Endodermal cell (in vitro differentiated cells): ENCODE results near the gene CLINT1. TPM values are rescaled to one million over a fixed set of nuclear protein-coding genes. Genes with fewer than 3 reads are reported as not detected.

Source experiments
- DNase-seq: peaks from one replicate; pipeline ENCODE4 v3.0.0-alpha.2; 2017
- H3K27ac ChIP-seq: 2 replicates; pipeline ENCODE4 v1.5.1; 2013; ENCODE audit warnings: mild to moderate bottlenecking, low read depth, low read length, moderate library complexity
- H3K27me3 ChIP-seq: 2 replicates; pipeline ENCODE4 v1.6.1; 2013; ENCODE audit warnings: mild to moderate bottlenecking, low read length, moderate library complexity; ENCODE audit not compliant: insufficient read depth, control insufficient read depth, poor library complexity, severe bottlenecking
- H3K36me3 ChIP-seq: 2 replicates; pipeline ENCODE4 v1.7.0; 2013; ENCODE audit warnings: mild to moderate bottlenecking, low read length, moderate library complexity; ENCODE audit not compliant: control insufficient read depth, insufficient read depth
- H3K4me1 ChIP-seq: one replicate; pipeline ENCODE4 v1.7.0; 2013; ENCODE audit warnings: low read length; ENCODE audit not compliant: control insufficient read depth, insufficient read depth
- H3K4me3 ChIP-seq: 2 replicates; pipeline ENCODE4 v1.5.1; 2013; ENCODE audit warnings: mild to moderate bottlenecking, low read length, moderate library complexity
- H3K9ac ChIP-seq: 2 replicates; pipeline ENCODE4 v1.6.1; 2013; ENCODE audit warnings: mild to moderate bottlenecking, low read length, moderate library complexity; ENCODE audit not compliant: poor library complexity, severe bottlenecking; ENCODE audit errors: extremely low read depth
- H3K9me3 ChIP-seq: 2 replicates; pipeline ENCODE4 v1.6.1; 2013; ENCODE audit warnings: mild to moderate bottlenecking, low read length, moderate library complexity; ENCODE audit not compliant: control insufficient read depth
- H3K27ac Mint-ChIP-seq: 2 replicates; pipeline ENCODE4 v1.8.0; 2020; ENCODE audit warnings: mixed read lengths
- H3K27me3 Mint-ChIP-seq: 2 replicates; pipeline ENCODE4 v1.8.0; 2021; ENCODE audit warnings: mild to moderate bottlenecking, mixed read lengths; ENCODE audit not compliant: insufficient read depth
- H3K36me3 Mint-ChIP-seq: 2 replicates; pipeline ENCODE4 v1.8.0; 2020; ENCODE audit warnings: low read depth, mixed read lengths
- H3K4me1 Mint-ChIP-seq: 2 replicates; pipeline ENCODE4 v1.8.0; 2020; ENCODE audit warnings: mixed read lengths
- H3K4me3 Mint-ChIP-seq: 2 replicates; pipeline ENCODE4 v1.8.0; 2020; ENCODE audit warnings: mild to moderate bottlenecking, moderate library complexity, mixed read lengths
- H3K9me3 Mint-ChIP-seq: 2 replicates; pipeline ENCODE4 v1.8.0; 2020; ENCODE audit warnings: mild to moderate bottlenecking, mixed read lengths
- CTCF ChIP-seq: fragments of 200-600 bp; sonication (generic); conservative IDR thresholded peaks from 2 replicates; pipeline ENCODE4 v1.5.0; 2021; ENCODE audit warnings: antibody characterized with exemption, mild to moderate bottlenecking
- WGBS, 2 experiments: methylation state at CpG; one replicate each; pipeline versions ENCODE4 v1.1.5 to v1.1.7; 2013; ENCODE audit warnings: missing lambda C conversion rate in 2 of 2, mixed read lengths in 1 of 2; ENCODE audit not compliant: insufficient coverage in 1 of 2, insufficient read length in 1 of 2; 5-methylcytosine and 5-hydroxymethylcytosine counted together
- total RNA-seq, 2 donors: library from RNA; stranded (reverse); fragmentation: NEBNext Ultra II Directional in 1 of 2; extraction: Animal tissue kit (Norgen Biotek cat#: 25700) in 1 of 2; gene quantifications; 2 replicates in 1 of 2; 3 replicates in 1 of 2; pipeline ENCODE4 v1.2.1, GENCODE V29; 2021

The CLINT1 gene
- total RNA-seq, 2 donors from 2014 or later = 91.6 to 92.7 TPM

DNA sequence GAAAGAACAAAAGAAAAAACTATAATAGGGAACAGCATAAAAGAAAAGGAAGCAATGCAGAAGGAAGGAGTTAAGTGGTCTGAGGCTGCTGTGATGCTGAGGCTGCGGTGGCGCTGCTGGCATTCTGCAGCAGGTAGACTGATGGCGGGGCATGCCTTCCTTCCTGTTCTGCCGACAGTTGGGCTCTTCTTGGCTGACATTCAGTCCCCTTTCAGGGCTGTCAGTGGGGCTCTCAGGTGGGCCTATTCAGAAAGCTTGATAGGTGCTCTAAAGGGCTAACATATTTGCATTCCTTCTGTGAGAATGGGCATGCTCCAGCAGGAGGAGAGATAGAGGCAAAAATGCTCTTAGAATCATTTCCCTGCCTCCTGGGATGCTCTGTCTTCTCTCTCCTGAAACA is 5.1 kb upstream of the CLINT1 start:
- WGBS, 2 experiments = 80 to 100% methylated on average over 3 to 4 of the region's 4 CpGs
- H3K9me3 ChIP-seq = no peaks in the 10 kb centered on the region
- no peak for TF ChIP-seq CTCF
- no peaks in the 10 kb centered on the region for H3K36me3 ChIP-seq
- H3K9ac ChIP-seq = no peak overlapping the region
- Mint-ChIP-seq H3K27me3 (no peaks in the 10 kb centered on the region), H3K36me3 (no peaks in the 10 kb centered on the region), H3K27ac (no peak overlapping the region), H3K9me3 (no peaks in the 10 kb centered on the region), H3K4me3 (no peak overlapping the region), H3K4me1 (peaks cover 14% of the 10 kb centered on the region)
- no peaks in the 10 kb centered on the region for H3K4me1 ChIP-seq
- no peak overlapping the region for H3K4me3 ChIP-seq
- no peak overlapping the region for H3K27ac ChIP-seq
- DNase-seq = peak; percentile 71
- no peaks in the 10 kb centered on the region for H3K27me3 ChIP-seq

DNA sequence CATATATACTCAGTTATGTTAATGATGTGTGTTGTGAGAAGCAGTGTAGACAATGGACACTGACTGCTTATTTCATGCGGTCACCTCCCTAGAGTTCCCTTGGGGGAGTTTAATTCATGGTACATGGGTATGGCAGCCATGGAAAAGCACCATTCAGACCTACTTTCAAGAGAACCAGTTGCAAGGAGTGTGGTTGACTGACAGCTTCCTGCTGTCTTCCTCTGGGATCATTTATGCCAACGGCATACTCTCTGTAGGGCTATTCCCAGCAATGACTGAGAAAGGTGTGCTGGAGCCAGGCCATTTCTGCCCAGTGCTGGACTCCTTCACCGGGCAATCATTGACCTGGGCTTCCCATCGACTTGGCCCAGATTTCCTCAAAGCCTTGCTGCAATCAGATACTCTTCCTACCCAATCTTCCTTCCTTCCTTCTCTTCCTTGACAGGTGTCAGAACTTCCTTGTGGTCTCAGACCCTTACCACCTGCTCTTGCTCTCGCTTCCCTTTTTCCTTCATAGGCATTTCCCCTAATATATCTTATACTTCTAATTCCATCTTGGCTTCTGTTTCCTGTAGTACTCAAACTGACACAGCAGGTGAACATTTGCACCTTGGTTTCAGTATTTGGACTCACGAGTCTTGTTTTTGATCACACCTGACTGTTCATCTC is 3.4 kb upstream of the CLINT1 start:
- Mint-ChIP-seq H3K27ac (no peak overlapping the region), H3K4me1 (peaks cover 17% of the 10 kb centered on the region), H3K9me3 (no peaks in the 10 kb centered on the region), H3K4me3 (no peak overlapping the region), H3K27me3 (no peaks in the 10 kb centered on the region), H3K36me3 (no peaks in the 10 kb centered on the region)
- Histone ChIP-seq H3K9me3 (no peaks in the 10 kb centered on the region), H3K27me3 (no peaks in the 10 kb centered on the region), H3K36me3 (no peaks in the 10 kb centered on the region), H3K27ac (no peak overlapping the region), H3K9ac (no peak overlapping the region), H3K4me3 (no peak overlapping the region), H3K4me1 (no peaks in the 10 kb centered on the region)
- TF ChIP-seq CTCF = no peak
- 91 to 94% methylated on average over 6 of the region's 6 CpGs for WGBS, 2 experiments
- DNase-seq = no peak

- H3K27me3 ChIP-seq = no peaks in the 10 kb centered on the region
- no peak overlapping the region for H3K9ac ChIP-seq
- no peak overlapping the region for H3K27ac ChIP-seq
- H3K36me3 Mint-ChIP-seq = peaks cover 3% of the 10 kb centered on the region
- DNase-seq = no peak
- TF ChIP-seq CTCF = no peak
- H3K9me3 Mint-ChIP-seq = no peaks in the 10 kb centered on the region
- H3K36me3 ChIP-seq = no peaks in the 10 kb centered on the region
- H3K27ac Mint-ChIP-seq = peak overlapping the region; percentile 16
- peaks cover 26% of the 10 kb centered on the region for H3K4me1 Mint-ChIP-seq
- H3K27me3 Mint-ChIP-seq = no peaks in the 10 kb centered on the region
- WGBS, 2 experiments = 80% methylated on average over 5 to 8 of the region's 8 CpGs
- H3K4me3 ChIP-seq = no peak overlapping the region
- H3K4me1 ChIP-seq = no peaks in the 10 kb centered on the region
- no peaks in the 10 kb centered on the region for H3K9me3 ChIP-seq
- no peak overlapping the region for H3K4me3 Mint-ChIP-seq
These were observed 2.2 kb upstream of the CLINT1 start for GRCh38 chr5:157860898-157861890.
